K562 (cell line): Measurements from ENCODE around the gene CRYBG2. TPM values are rescaled to one million over a fixed set of nuclear protein-coding genes. Genes with fewer than 3 reads are reported as not detected.

ENCODE experiments used
- ATF4 ChIP-seq: fragments of 450-650 bp; formaldehyde crosslinking; IDR thresholded peaks from 2 replicates; pipeline ENCODE4 v1.4.0; 2022; ENCODE audit warnings: mild to moderate bottlenecking, moderate library complexity
- ATF6 ChIP-seq: sonication (generic); formaldehyde crosslinking; IDR thresholded peaks from 2 replicates; pipeline ENCODE4 v1.4.0; 2020; ENCODE audit warnings: mild to moderate bottlenecking, missing genetic modification reagents
- DDX20 ChIP-seq: fragments of 450-650 bp; IDR thresholded peaks from 2 replicates; pipeline ENCODE4 v1.6.1; 2016; ENCODE audit warnings: missing genetic modification characterization, low read depth, mild to moderate bottlenecking, missing compliant biosample characterization, moderate library complexity
- E2F1 ChIP-seq: sonication (generic); formaldehyde crosslinking; IDR thresholded peaks from 2 replicates; pipeline ENCODE4 v1.8.1; 2023; ENCODE audit warnings: mild to moderate bottlenecking, missing genetic modification reagents, moderate library complexity
- ETV5 ChIP-seq: sonication (generic); formaldehyde crosslinking; IDR thresholded peaks from 2 replicates; pipeline ENCODE4 v1.4.0; 2020; ENCODE audit warnings: low read depth, mild to moderate bottlenecking, missing genetic modification reagents
- FOXK2 ChIP-seq, 2 experiments: fragments of 450-650 bp; IDR thresholded peaks in 1 of 2; conservative IDR thresholded peaks in 1 of 2; 2 replicates each; pipeline ENCODE4 v1.6.1; 2016; ENCODE audit warnings: low read depth in 2 of 2, mild to moderate bottlenecking in 1 of 2
- FOXP1 ChIP-seq: sonication (generic); formaldehyde crosslinking; IDR thresholded peaks from 2 replicates; pipeline ENCODE4 v1.8.0; 2022; ENCODE audit warnings: mild to moderate bottlenecking, missing genetic modification reagents
- FOXP4 ChIP-seq: sonication (generic); formaldehyde crosslinking; IDR thresholded peaks from 2 replicates; pipeline ENCODE4 v1.8.0; 2022; ENCODE audit warnings: mild to moderate bottlenecking, missing genetic modification reagents, borderline replicate concordance
- HDAC2 ChIP-seq: fragments of 450-650 bp; IDR thresholded peaks from 2 replicates; pipeline ENCODE4 v1.6.1; 2016; ENCODE audit warnings: mild to moderate bottlenecking
- KLF1 ChIP-seq: fragments of 450-650 bp; IDR thresholded peaks from 2 replicates; pipeline ENCODE4 v1.6.1; 2016; ENCODE audit warnings: missing genetic modification characterization, missing compliant biosample characterization
- TEAD4 ChIP-seq, 2 experiments: sonication (generic) in 1 of 2; formaldehyde crosslinking in 1 of 2; IDR thresholded peaks; 2 replicates each; pipeline versions ENCODE4 v1.6.1 to v1.8.0; 2012 to 2022; ENCODE audit warnings: borderline replicate concordance in 1 of 2, inconsistent platforms in 1 of 2, low read length in 1 of 2, mild to moderate bottlenecking in 1 of 2, missing genetic modification reagents in 1 of 2
- UBTF ChIP-seq, 2 experiments: IDR thresholded peaks; 2 replicates each; pipeline ENCODE4 v1.6.1; 2012; ENCODE audit warnings: improper control_type of control experiment in 2 of 2, low read depth in 2 of 2, low read length in 2 of 2, borderline replicate concordance in 1 of 2
- ZNF263 ChIP-seq: sonication (generic); formaldehyde crosslinking; IDR thresholded peaks from 2 replicates; pipeline ENCODE4 v1.8.0; 2022; ENCODE audit warnings: mild to moderate bottlenecking, missing genetic modification reagents, borderline replicate concordance
- ZNF408 ChIP-seq: fragments of 250-450 bp; sonication (Bioruptor Pico); IDR thresholded peaks from 2 replicates; pipeline ENCODE4 v1.4.0; 2020; ENCODE audit warnings: low read depth, mild to moderate bottlenecking, moderate library complexity
- ZNF511 ChIP-seq: sonication (generic); formaldehyde crosslinking; IDR thresholded peaks from 2 replicates; pipeline ENCODE4 v1.8.0; 2022; ENCODE audit warnings: mild to moderate bottlenecking, missing genetic modification reagents
- ZSCAN32 ChIP-seq: fragments of 450-650 bp; formaldehyde crosslinking; IDR thresholded peaks from 2 replicates; pipeline ENCODE4 v1.4.0; 2020; ENCODE audit warnings: mild to moderate bottlenecking, moderate library complexity
- polyA plus RNA-seq, 8 experiments: library from polyadenylated mRNA; depleted of rRNA in 4 of 8; stranded (reverse) in 5 of 8; unstranded in 3 of 8; fragments of >200 nt; fragmentation: Nextera tagmentation in 2 of 8; fragmentation: Illumina TruSeq in 1 of 8; extraction: Ambion mirVana in 2 of 8; extraction: Trizol in 1 of 8; gene quantifications; 2 replicates each; pipeline versions ENCODE4 v1.2.1 to v1.2.3, GENCODE V29; 2011 to 2014; ENCODE audit warnings: inconsistent platforms in 1 of 8, missing spikeins in 1 of 8
- total RNA-seq, 7 experiments: library from RNA; depleted of rRNA in 6 of 7; stranded (reverse); fragments of >200 nt in 6 of 7; fragmentation: Illumina TruSeq in 2 of 7; extraction: Trizol in 2 of 7; gene quantifications; 2 replicates each; pipeline versions ENCODE4 v1.2.1 to v1.2.3, GENCODE V29; 2011 to 2021; ENCODE audit warnings: low replicate concordance in 1 of 7

CRYBG2 gene
- total and polyA plus RNA-seq, 9 of the 15 experiments (the other 6 are each of a cell fraction or from before 2014, with no cell fraction given) = 0.39 to 8.5 (median 3.7) TPM

GRCh38 chr1:26378088-26378878 lies 24.4 kb upstream of the CRYBG2 start (continued):
- TF ChIP-seq E2F1 (CRISPR knock-in tag) = no peak
- TF ChIP-seq ZNF263 = peak; percentile 79; the same call in 1 of the 2 replicates
- 0 out of 2 replicates have a peak, but pooled peaks have one; percentile 8 for TF ChIP-seq ATF4
- 0 out of 2 replicates have a peak, but pooled peaks have one; percentile 18 for TF ChIP-seq ATF6
- TF ChIP-seq TEAD4 (IDR thresholded peaks at IDR 0.05; ENCODE audit: low read length) = peak; percentile 96
- no peak for TF ChIP-seq TEAD4 (CRISPR knock-in tag; IDR thresholded peaks at IDR 0.05; ENCODE audit: borderline replicate concordance)
- no peak for TF ChIP-seq ZNF408 (CRISPR knock-in tag)
- 0 out of 2 replicates have a peak, but pooled peaks have one; percentile 56 for TF ChIP-seq FOXP4 (CRISPR knock-in tag)
- TF ChIP-seq KLF1 (tag) = peak; percentile 99
- TF ChIP-seq UBTF (IDR thresholded peaks at IDR 0.05; ENCODE audit: borderline replicate concordance in 1 of 2, low read depth in 2 of 2, low read length in 2 of 2) = peak in 1 of 2 experiments; percentile 50; a peak in 2 of 4 replicates
- peak; percentile 90 for TF ChIP-seq HDAC2
- TF ChIP-seq DDX20 (tag) = no peak
- TF ChIP-seq FOXP1 (CRISPR knock-in tag) = peak; percentile 97
- TF ChIP-seq ETV5 (CRISPR knock-in tag) = peak; percentile 92
- peak; percentile 83; the same call in 1 of the 2 replicates for TF ChIP-seq ZNF511 (CRISPR knock-in tag)
- peak; percentile 84 to 86; a peak in 3 of 4 replicates for TF ChIP-seq FOXK2 (conservative IDR thresholded peaks at IDR 0.05 in 1 of 2, IDR thresholded peaks at IDR 0.05 in 1 of 2; ENCODE audit: low read depth in 2 of 2)
- no peak for TF ChIP-seq ZSCAN32 (CRISPR knock-in tag)
